ENCODE measurements around the gene SLC25A25. TPM values are rescaled to one million over a fixed set of nuclear protein-coding genes. Genes with fewer than 3 reads are reported as not detected.

Gene SLC25A25
- total and polyA plus RNA-seq, 9 of the 15 experiments (the other 6 are each of a cell fraction or from before 2014, with no cell fraction given), result 0.07 to 35.9 (median 23.2) TPM

DNA sequence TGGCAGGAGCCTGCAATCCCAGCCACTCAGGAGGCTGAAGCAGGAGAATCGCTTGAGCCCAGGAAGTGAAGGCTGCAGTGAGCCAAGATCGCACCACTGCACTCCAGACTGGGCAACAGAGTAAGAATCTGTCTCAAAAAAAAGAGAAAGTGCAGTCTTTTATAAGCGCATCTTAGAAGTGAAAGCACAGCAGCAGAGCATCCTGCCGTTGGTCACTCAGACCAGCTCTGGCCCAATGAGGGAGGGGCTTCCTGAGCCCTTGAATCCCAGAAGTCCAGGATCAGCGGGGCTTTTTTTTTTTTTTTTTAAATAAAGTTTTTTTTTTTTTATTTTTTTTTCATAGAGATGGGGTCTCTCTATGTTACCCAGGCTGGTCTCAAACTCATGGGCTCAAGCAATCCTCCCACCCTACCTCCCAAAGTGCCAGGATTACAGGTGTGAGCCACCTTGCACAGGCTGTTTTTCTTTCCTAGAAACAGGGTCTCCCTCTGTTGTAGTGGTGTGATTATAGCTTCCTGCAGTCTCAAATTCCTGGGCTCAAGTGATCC, 43.2 kb upstream of the SLC25A25 start:
- no peaks in the 10 kb centered on the region for H3K9me3 ChIP-seq (replicated peaks; ENCODE audit: control insufficient read depth, insufficient read depth, low read depth, low read length)
- no peak overlapping the region for H3K27ac ChIP-seq (ENCODE audit: extremely low read depth, low read depth, low read length)
- WGBS (ENCODE audit: insufficient coverage, low coverage, missing lambda C conversion rate), result 83% methylated on average over 5 of the region's 5 CpGs
- no peak for DNase-seq (ENCODE audit: extremely low read depth in 1 of 4, low spot score in 3 of 4)
- FAIRE-seq, result no peak
- no TSS peak for BruUV-seq (replicated peaks)
- H3K9ac ChIP-seq (ENCODE audit: insufficient read depth in 1 of 2, low read depth in 2 of 2, low read length in 2 of 2), result no peak overlapping the region
- TF ChIP-seq, protein P1, sequence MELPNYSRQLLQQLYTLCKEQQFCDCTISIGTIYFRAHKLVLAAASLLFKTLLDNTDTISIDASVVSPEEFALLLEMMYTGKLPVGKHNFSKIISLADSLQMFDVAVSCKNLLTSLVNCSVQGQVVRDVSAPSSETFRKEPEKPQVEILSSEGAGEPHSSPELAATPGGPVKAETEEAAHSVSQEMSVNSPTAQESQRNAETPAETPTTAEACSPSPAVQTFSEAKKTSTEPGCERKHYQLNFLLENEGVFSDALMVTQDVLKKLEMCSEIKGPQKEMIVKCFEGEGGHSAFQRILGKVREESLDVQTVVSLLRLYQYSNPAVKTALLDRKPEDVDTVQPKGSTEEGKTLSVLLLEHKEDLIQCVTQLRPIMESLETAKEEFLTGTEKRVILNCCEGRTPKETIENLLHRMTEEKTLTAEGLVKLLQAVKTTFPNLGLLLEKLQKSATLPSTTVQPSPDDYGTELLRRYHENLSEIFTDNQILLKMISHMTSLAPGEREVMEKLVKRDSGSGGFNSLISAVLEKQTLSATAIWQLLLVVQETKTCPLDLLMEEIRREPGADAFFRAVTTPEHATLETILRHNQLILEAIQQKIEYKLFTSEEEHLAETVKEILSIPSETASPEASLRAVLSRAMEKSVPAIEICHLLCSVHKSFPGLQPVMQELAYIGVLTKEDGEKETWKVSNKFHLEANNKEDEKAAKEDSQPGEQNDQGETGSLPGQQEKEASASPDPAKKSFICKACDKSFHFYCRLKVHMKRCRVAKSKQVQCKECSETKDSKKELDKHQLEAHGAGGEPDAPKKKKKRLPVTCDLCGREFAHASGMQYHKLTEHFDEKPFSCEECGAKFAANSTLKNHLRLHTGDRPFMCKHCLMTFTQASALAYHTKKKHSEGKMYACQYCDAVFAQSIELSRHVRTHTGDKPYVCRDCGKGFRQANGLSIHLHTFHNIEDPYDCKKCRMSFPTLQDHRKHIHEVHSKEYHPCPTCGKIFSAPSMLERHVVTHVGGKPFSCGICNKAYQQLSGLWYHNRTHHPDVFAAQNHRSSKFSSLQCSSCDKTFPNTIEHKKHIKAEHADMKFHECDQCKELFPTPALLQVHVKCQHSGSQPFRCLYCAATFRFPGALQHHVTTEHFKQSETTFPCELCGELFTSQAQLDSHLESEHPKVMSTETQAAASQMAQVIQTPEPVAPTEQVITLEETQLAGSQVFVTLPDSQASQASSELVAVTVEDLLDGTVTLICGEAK (IDR thresholded peaks at IDR 0.05), result peak; percentile 66
- TF ChIP-seq, protein P1 (CRISPR knock-in tag; IDR thresholded peaks at IDR 0.05), result peak; percentile 68
- TF ChIP-seq, protein P2, sequence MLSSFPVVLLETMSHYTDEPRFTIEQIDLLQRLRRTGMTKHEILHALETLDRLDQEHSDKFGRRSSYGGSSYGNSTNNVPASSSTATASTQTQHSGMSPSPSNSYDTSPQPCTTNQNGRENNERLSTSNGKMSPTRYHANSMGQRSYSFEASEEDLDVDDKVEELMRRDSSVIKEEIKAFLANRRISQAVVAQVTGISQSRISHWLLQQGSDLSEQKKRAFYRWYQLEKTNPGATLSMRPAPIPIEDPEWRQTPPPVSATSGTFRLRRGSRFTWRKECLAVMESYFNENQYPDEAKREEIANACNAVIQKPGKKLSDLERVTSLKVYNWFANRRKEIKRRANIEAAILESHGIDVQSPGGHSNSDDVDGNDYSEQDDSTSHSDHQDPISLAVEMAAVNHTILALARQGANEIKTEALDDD (IDR thresholded peaks at IDR 0.05), result no peak
- TF ChIP-seq, protein P3, sequence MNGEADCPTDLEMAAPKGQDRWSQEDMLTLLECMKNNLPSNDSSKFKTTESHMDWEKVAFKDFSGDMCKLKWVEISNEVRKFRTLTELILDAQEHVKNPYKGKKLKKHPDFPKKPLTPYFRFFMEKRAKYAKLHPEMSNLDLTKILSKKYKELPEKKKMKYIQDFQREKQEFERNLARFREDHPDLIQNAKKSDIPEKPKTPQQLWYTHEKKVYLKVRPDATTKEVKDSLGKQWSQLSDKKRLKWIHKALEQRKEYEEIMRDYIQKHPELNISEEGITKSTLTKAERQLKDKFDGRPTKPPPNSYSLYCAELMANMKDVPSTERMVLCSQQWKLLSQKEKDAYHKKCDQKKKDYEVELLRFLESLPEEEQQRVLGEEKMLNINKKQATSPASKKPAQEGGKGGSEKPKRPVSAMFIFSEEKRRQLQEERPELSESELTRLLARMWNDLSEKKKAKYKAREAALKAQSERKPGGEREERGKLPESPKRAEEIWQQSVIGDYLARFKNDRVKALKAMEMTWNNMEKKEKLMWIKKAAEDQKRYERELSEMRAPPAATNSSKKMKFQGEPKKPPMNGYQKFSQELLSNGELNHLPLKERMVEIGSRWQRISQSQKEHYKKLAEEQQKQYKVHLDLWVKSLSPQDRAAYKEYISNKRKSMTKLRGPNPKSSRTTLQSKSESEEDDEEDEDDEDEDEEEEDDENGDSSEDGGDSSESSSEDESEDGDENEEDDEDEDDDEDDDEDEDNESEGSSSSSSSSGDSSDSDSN (IDR thresholded peaks at IDR 0.05; ENCODE audit: borderline replicate concordance in 1 of 2, low read depth in 2 of 2, low read length in 2 of 2), result no peak
- TF ChIP-seq SIRT6 (IDR thresholded peaks at IDR 0.05; ENCODE audit: low read depth, low read length), result no peak
- TF ChIP-seq PCBP1 (IDR thresholded peaks at IDR 0.05; ENCODE audit: low read depth, low read length, poor library complexity, severe bottlenecking), result no peak
- intact Hi-C loops (cut with micrococcal nuclease), result no loop called here
- ChIA-PET CTCF (ENCODE audit: low intra/inter-chr PET ratio) (no interaction called here), POLR2A (interaction anchor here (0.6 to 1.2 kb wide), 3 partner anchors 8 to 61 kb away, joined by 3 to 5 read pairs (median 3); partner anchors contain the start of gene NAIF1)
- peaks cover 8 to 18% of the 10 kb centered on the region in 2 experiments; a peak in 4 of 5 replicates for H3K4me1 ChIP-seq (replicated peaks in 1 of 2; ENCODE audit: control insufficient read depth in 2 of 2, insufficient read depth in 2 of 2, low read length in 2 of 2)
- H4K20me1 ChIP-seq (replicated peaks; ENCODE audit: control insufficient read depth, insufficient read depth, low read length), result no peaks in the 10 kb centered on the region
- H3K27me3 ChIP-seq (ENCODE audit: control insufficient read depth in 2 of 2, insufficient read depth in 2 of 2, low read length in 2 of 2), result no peaks in the 10 kb centered on the region
- ATAC-seq, result no peak
- H3K4me3 ChIP-seq, result no peak overlapping the region
- no peak overlapping the region for H2AFZ ChIP-seq (ENCODE audit: low read depth, low read length)
- in situ Hi-C loops (cut with MboI), result no loop called here
- H3K4me2 ChIP-seq (ENCODE audit: insufficient read depth, low read length), result no peak overlapping the region
- H3K9me1 ChIP-seq (ENCODE audit: control insufficient read depth, insufficient read depth, low read length), result no peaks in the 10 kb centered on the region
- no peaks in the 10 kb centered on the region for H3K79me2 ChIP-seq (ENCODE audit: control insufficient read depth, insufficient read depth, low read length)
- no peaks in the 10 kb centered on the region for H3K36me3 ChIP-seq (ENCODE audit: control insufficient read depth, insufficient read depth, low read length)
